HEK293T (cell line): Measurements from ENCODE around the gene MAPK1IP1L.

ENCODE experiments used
- BHLHE40 ChIP-seq: fragments of 450-650 bp; IDR thresholded peaks from 2 replicates; pipeline ENCODE4 v1.6.1; 2016; ENCODE audit warnings: mild to moderate bottlenecking, moderate library complexity, borderline replicate concordance
- CTBP1 ChIP-seq: fragments of 450-650 bp; IDR thresholded peaks from 2 replicates; pipeline ENCODE4 v1.6.1; 2016; ENCODE audit warnings: borderline replicate concordance
- ELF4 ChIP-seq: fragments of 450-650 bp; IDR thresholded peaks from 2 replicates; pipeline ENCODE4 v1.6.1; 2017; ENCODE audit warnings: antibody characterized with exemption
- FOXA1 ChIP-seq: fragments of 450-650 bp; IDR thresholded peaks from 2 replicates; pipeline ENCODE4 v1.6.1; 2016; ENCODE audit warnings: mild to moderate bottlenecking
- FOXK2 ChIP-seq: fragments of 450-650 bp; IDR thresholded peaks from 2 replicates; pipeline ENCODE4 v1.6.1; 2016; ENCODE audit warnings: mild to moderate bottlenecking
- HDGF ChIP-seq: fragments of 450-650 bp; IDR thresholded peaks from 2 replicates; pipeline ENCODE4 v1.6.1; 2017; ENCODE audit warnings: antibody characterized with exemption, borderline replicate concordance
- LEF1 ChIP-seq: fragments of 450-650 bp; IDR thresholded peaks from 2 replicates; pipeline ENCODE4 v1.6.1; 2017; ENCODE audit warnings: mild to moderate bottlenecking, borderline replicate concordance
- NFRKB ChIP-seq: fragments of 450-650 bp; IDR thresholded peaks from 2 replicates; pipeline ENCODE4 v1.6.1; 2016; ENCODE audit warnings: mild to moderate bottlenecking, moderate library complexity
- PKNOX1 ChIP-seq: fragments of 450-650 bp; IDR thresholded peaks from 2 replicates; pipeline ENCODE4 v1.6.1; 2016
- SP1 ChIP-seq: fragments of 450-650 bp; IDR thresholded peaks from 2 replicates; pipeline ENCODE4 v1.6.1; 2017
- SUZ12 ChIP-seq: fragments of 450-650 bp; IDR thresholded peaks from 2 replicates; pipeline ENCODE4 v1.6.1; 2016; ENCODE audit warnings: mild to moderate bottlenecking
- ZNF384 ChIP-seq: fragments of 450-650 bp; IDR thresholded peaks from 2 replicates; pipeline ENCODE4 v1.6.1; 2016

- TF ChIP-seq BHLHE40, result no peak
- no peak for TF ChIP-seq SP1
- TF ChIP-seq NFRKB, result no peak
- TF ChIP-seq FOXA1, result no peak
- TF ChIP-seq CTBP1, result no peak
- no peak for TF ChIP-seq SUZ12
- TF ChIP-seq ELF4, result no peak
- no peak for TF ChIP-seq PKNOX1
- no peak for TF ChIP-seq ZNF384
- TF ChIP-seq LEF1, result no peak
- TF ChIP-seq FOXK2, result no peak
- TF ChIP-seq HDGF, result no peak
Measured at GRCh38 chr14:55109836-55110235, 58.4 kb downstream of the MAPK1IP1L start.
